H1 (cell line): ENCODE results near the gene PROSER3. TPM values are rescaled to one million over a fixed set of nuclear protein-coding genes. Genes with fewer than 3 reads are reported as not detected.

Experiments used
- CTCF ChIA-PET: fragments of 300-600 bp; sonication (Branson Sonifier 250); formaldehyde crosslinking; loops from one replicate; lab custom pipeline; 2021; ENCODE audit not compliant: partially characterized antibody; lab: Charles Lee
- POLR2A ChIA-PET: fragments of 300-600 bp; sonication (Branson Sonifier 250); formaldehyde crosslinking; loops from one replicate; lab custom pipeline; 2021; ENCODE audit warnings: inconsistent platforms; ENCODE audit not compliant: partially characterized antibody; lab: Charles Lee
- DNase-seq, 2 experiments: peaks; one replicate each; pipeline versions ENCODE4 v3.0.0 to v3.0.0-alpha.2; 2010 to 2022; ENCODE audit warnings: low spot score in 2 of 2, low read depth in 1 of 2, mixed read lengths in 1 of 2
- FAIRE-seq: peaks from 2 replicates; lab custom pipeline; 2011; peaks lifted over from hg19 to GRCh38; lab: Jason Lieb, UNC
- H2AFZ ChIP-seq: 2 replicates; pipeline ENCODE4 v1.8.1; 2012; ENCODE audit warnings: low read length, inconsistent platforms
- H2AK5ac ChIP-seq: 2 replicates; pipeline ENCODE4 v1.6.1; 2013; ENCODE audit warnings: low read depth, low read length
- H2BK120ac ChIP-seq: replicated peaks from 2 replicates; pipeline ENCODE3; 2013; ENCODE audit warnings: low read depth, low read length, inconsistent platforms
- H2BK12ac ChIP-seq: 2 replicates; pipeline ENCODE4 v1.6.1; 2013; ENCODE audit warnings: low read depth, low read length
- H2BK15ac ChIP-seq: 2 replicates; pipeline ENCODE4 v1.6.1; 2013; ENCODE audit warnings: low read length
- H2BK20ac ChIP-seq: 2 replicates; pipeline ENCODE4 v1.6.1; 2013; ENCODE audit warnings: low read length
- H2BK5ac ChIP-seq: 2 replicates; pipeline ENCODE4 v1.6.1; 2013; ENCODE audit warnings: low read depth, low read length
- H3K14ac ChIP-seq: 2 replicates; pipeline ENCODE4 v1.6.1; 2013; ENCODE audit warnings: inconsistent platforms; ENCODE audit not compliant: insufficient read length
- H3K18ac ChIP-seq: 2 replicates; pipeline ENCODE4 v1.6.1; 2013; ENCODE audit warnings: low read length; ENCODE audit errors: extremely low read depth
- H3K23ac ChIP-seq: 2 replicates; pipeline ENCODE4 v1.6.1; 2013; ENCODE audit warnings: inconsistent platforms; ENCODE audit not compliant: insufficient read length
- H3K23me2 ChIP-seq: 2 replicates; pipeline ENCODE4 v1.6.1; 2013; ENCODE audit warnings: low read depth, low read length
- H3K27ac ChIP-seq: 2 replicates; pipeline ENCODE4 v1.6.1; 2011; ENCODE audit warnings: low read depth, low read length, inconsistent platforms
- H3K27me3 ChIP-seq, 4 experiments: replicated peaks in 1 of 4; 1 replicate in 1 of 4; 2 replicates in 3 of 4; pipeline versions ENCODE4 v1.6.1 to v1.8.1; 2011 to 2013; ENCODE audit warnings: low read length in 3 of 4, mild to moderate bottlenecking in 3 of 4, inconsistent platforms in 2 of 4, mixed read lengths in 2 of 4, moderate library complexity in 1 of 4; ENCODE audit not compliant: control insufficient read depth in 3 of 4, insufficient read depth in 3 of 4; ENCODE audit errors: extremely low read depth in 1 of 4
- H3K36me3 ChIP-seq, 4 experiments: 2 replicates each; pipeline versions ENCODE4 v1.6.1 to v1.8.1; 2011 to 2013; ENCODE audit warnings: mild to moderate bottlenecking in 4 of 4, low read length in 3 of 4, moderate library complexity in 2 of 4, control low read depth in 1 of 4, inconsistent platforms in 1 of 4; ENCODE audit not compliant: insufficient read depth in 4 of 4, control insufficient read depth in 2 of 4
- H3K4ac ChIP-seq: replicated peaks from 2 replicates; pipeline ENCODE3; 2013; ENCODE audit warnings: low read length, low read depth, mixed read lengths, inconsistent platforms; ENCODE audit not compliant: insufficient read length
- H3K4me1 ChIP-seq, 4 experiments: replicated peaks in 1 of 4; 1 replicate in 1 of 4; 2 replicates in 3 of 4; pipeline versions ENCODE4 v1.6.1 to v1.8.1; 2011 to 2013; ENCODE audit warnings: low read length in 3 of 4, inconsistent platforms in 2 of 4, mixed read lengths in 1 of 4; ENCODE audit not compliant: insufficient read depth in 4 of 4, control insufficient read depth in 3 of 4
- H3K4me2 ChIP-seq, 2 experiments: 2 replicates each; pipeline versions ENCODE4 v1.6.1 to v1.8.1; 2011 to 2013; ENCODE audit warnings: low read depth in 2 of 2, low read length in 2 of 2, control low read depth in 1 of 2, inconsistent platforms in 1 of 2, mild to moderate bottlenecking in 1 of 2; ENCODE audit not compliant: insufficient read depth in 1 of 2
- H3K4me3 ChIP-seq, 4 experiments: fragments of 200-600, 300-600 bp in 1 of 4; sonication (generic), shearing (Covaris generic), sonication (Bioruptor Twin) in 1 of 4; 2 replicates each; pipeline versions ENCODE4 v1.5.1 to v1.8.1; 2011 to 2016; ENCODE audit warnings: low read length in 4 of 4, low read depth in 3 of 4, control low read depth in 2 of 4, inconsistent platforms in 2 of 4, mild to moderate bottlenecking in 2 of 4, mixed read lengths in 1 of 4, moderate library complexity in 1 of 4; ENCODE audit not compliant: insufficient read depth in 2 of 4; ENCODE audit errors: extremely low read depth in 1 of 4
- H3K56ac ChIP-seq: replicated peaks from 2 replicates; pipeline ENCODE3; 2013; ENCODE audit warnings: low read depth, mild to moderate bottlenecking, mixed read lengths, low read length, inconsistent platforms; ENCODE audit not compliant: insufficient read length
- H3K79me1 ChIP-seq: 2 replicates; pipeline ENCODE4 v1.6.1; 2013; ENCODE audit warnings: low read depth, low read length, control low read depth
- H3K79me2 ChIP-seq, 2 experiments: 2 replicates each; pipeline versions ENCODE4 v1.6.1 to v1.8.1; 2012 to 2013; ENCODE audit warnings: low read length in 2 of 2, mild to moderate bottlenecking in 2 of 2, inconsistent platforms in 1 of 2; ENCODE audit not compliant: insufficient read depth in 2 of 2, control insufficient read depth in 1 of 2
- H3K9ac ChIP-seq, 4 experiments: replicated peaks in 1 of 4; 1 replicate in 1 of 4; 2 replicates in 3 of 4; pipeline versions ENCODE4 v1.6.1 to v1.8.1; 2011 to 2013; ENCODE audit warnings: low read depth in 3 of 4, low read length in 3 of 4, control low read depth in 2 of 4, mild to moderate bottlenecking in 2 of 4, moderate library complexity in 2 of 4, inconsistent platforms in 1 of 4; ENCODE audit errors: extremely low read depth in 1 of 4
- H3K9me3 ChIP-seq, 2 experiments: 2 replicates each; pipeline versions ENCODE4 v1.6.1 to v1.8.1; 2012 to 2013; ENCODE audit warnings: mild to moderate bottlenecking in 2 of 2, moderate library complexity in 2 of 2, control low read depth in 1 of 2, inconsistent platforms in 1 of 2, low read depth in 1 of 2, low read length in 1 of 2, mixed read lengths in 1 of 2; ENCODE audit not compliant: insufficient read depth in 2 of 2
- H4K20me1 ChIP-seq, 2 experiments: replicated peaks in 1 of 2; 2 replicates each; pipeline versions ENCODE3 to v1.8.1; 2011 to 2013; ENCODE audit warnings: inconsistent platforms in 2 of 2, low read length in 2 of 2, mild to moderate bottlenecking in 1 of 2; ENCODE audit not compliant: insufficient read depth in 2 of 2, control insufficient read depth in 1 of 2
- H4K5ac ChIP-seq: 2 replicates; pipeline ENCODE4 v1.6.1; 2013; ENCODE audit warnings: low read length, low read depth, mixed read lengths, inconsistent platforms; ENCODE audit not compliant: insufficient read length
- H4K8ac ChIP-seq: 2 replicates; pipeline ENCODE4 v1.8.0; 2013; ENCODE audit warnings: mild to moderate bottlenecking, moderate library complexity, low read length, inconsistent platforms; ENCODE audit not compliant: insufficient read depth; ENCODE audit errors: extremely low read depth
- H4K91ac ChIP-seq: replicated peaks from 2 replicates; pipeline ENCODE3; 2013; ENCODE audit warnings: low read length, mixed read lengths, inconsistent platforms; ENCODE audit not compliant: insufficient read length
- CBX5 ChIP-seq: fragments of 300-800, 300-1000 bp; sonication (generic); IDR thresholded peaks from 2 replicates; pipeline ENCODE4 v1.7.1; 2016; ENCODE audit warnings: antibody characterized with exemption, low read length, low read depth
- YY1 ChIP-seq: IDR thresholded peaks from 2 replicates; pipeline ENCODE4 v1.6.1; 2011; ENCODE audit warnings: low read depth, mild to moderate bottlenecking, low read length
- whole genome bisulfite sequencing, 2 experiments: shearing (Covaris generic) in 1 of 2; methylation state at CpG; one replicate each; pipeline versions ENCODE4 v1.1.6 to v1.1.7; 2013 to 2015; ENCODE audit warnings: low lambda C conversion rate in 2 of 2, mixed read lengths in 2 of 2, inconsistent platforms in 1 of 2, low coverage in 1 of 2, missing lambda C conversion rate in 1 of 2; ENCODE audit not compliant: insufficient replicate concordance in 2 of 2, insufficient coverage in 1 of 2, insufficient read length in 1 of 2; ENCODE audit errors: extremely low coverage in 1 of 2, missing lambda C conversion rate in 1 of 2; 5-methylcytosine and 5-hydroxymethylcytosine counted together
- polyA plus RNA-seq, 7 experiments: library from polyadenylated mRNA; depleted of rRNA in 3 of 7; stranded (reverse) in 5 of 7; unstranded in 2 of 7; fragments of >200 nt in 5 of 7; fragments of 200-250 nt in 2 of 7; gene quantifications; 1 replicate in 5 of 7; 2 replicates in 1 of 7; 4 replicates in 1 of 7; pipeline versions ENCODE4 v1.2.1 to v1.2.3, GENCODE V29; 2011 to 2013; ENCODE audit warnings: missing spikeins in 2 of 7, mixed read lengths in 2 of 7
- total RNA-seq: library from RNA; stranded (reverse); fragmentation: NEBNext Ultra II Directional; extraction: Animal tissue kit (Norgen Biotek cat#: 25700); gene quantifications from 2 replicates; pipeline ENCODE4 v1.2.1, GENCODE V29; 2021

PROSER3 gene
- total and polyA plus RNA-seq, 2 of the 8 experiments (the other 6 are each of a cell fraction or from before 2014, with no cell fraction given): 17.8 to 28.9 TPM

GRCh38 chr19:35775046-35775297, 17.0 kb downstream of the PROSER3 start:
- H2BK15ac ChIP-seq: no peak overlapping the region
- H3K4me1 ChIP-seq: peaks cover 0 to 21% (median 17%) of the 10 kb centered on the region in 4 experiments; a peak in 6 of 7 replicates
- H3K56ac ChIP-seq: no peak overlapping the region
- peaks cover 4% of the 10 kb centered on the region; the same call in 1 of the 2 replicates for H3K23me2 ChIP-seq
- peaks cover 0 to 1% of the 10 kb centered on the region in 2 experiments for H4K20me1 ChIP-seq
- TF ChIP-seq YY1: no peak
- no peak for TF ChIP-seq CBX5
- peak overlapping the region in 2 of 4 experiments; percentile 62 to 73; a peak in 3 of 8 replicates for H3K4me3 ChIP-seq
- no peak overlapping the region for H4K8ac ChIP-seq
- peaks cover 0 to 9% (median 7%) of the 10 kb centered on the region in 4 experiments; a peak in 3 of 7 replicates for H3K27me3 ChIP-seq
- peak overlapping the region; percentile 54 to 82; a peak in 3 of 4 replicates for H3K4me2 ChIP-seq
- no peak overlapping the region for H4K91ac ChIP-seq
- no peak overlapping the region for H2BK20ac ChIP-seq
- H3K14ac ChIP-seq: no peak overlapping the region
- ChIA-PET POLR2A (interaction anchor here (0.7 to 1.0 kb wide), 2 partner anchors 9 to 27 kb away, joined by 3 to 4 read pairs; partner anchors contain the start of gene LIN37), CTCF (no interaction called here)
- H3K23ac ChIP-seq: no peak overlapping the region
- no peak overlapping the region for H2AFZ ChIP-seq
- no peak overlapping the region for H2BK12ac ChIP-seq
- no peak overlapping the region for H3K9ac ChIP-seq
- no peaks in the 10 kb centered on the region for H3K79me2 ChIP-seq
- FAIRE-seq (no peak), DNase-seq (no peak)
- no peak overlapping the region for H2BK120ac ChIP-seq
- WGBS, 2 experiments: 53% methylated on average over 9 of the region's 9 CpGs; no CpG with 5 or more reads in 1 of the 2 experiments
- H2BK5ac ChIP-seq: no peak overlapping the region
- no peaks in the 10 kb centered on the region for H3K36me3 ChIP-seq
- H3K79me1 ChIP-seq: no peaks in the 10 kb centered on the region; the same call in 1 of the 2 replicates
- H3K9me3 ChIP-seq: no peaks in the 10 kb centered on the region
- H3K4ac ChIP-seq: no peak overlapping the region
- no peak overlapping the region for H3K18ac ChIP-seq
- no peak overlapping the region for H3K27ac ChIP-seq
- no peak overlapping the region for H4K5ac ChIP-seq
- no peak overlapping the region for H2AK5ac ChIP-seq
